ENCODE results near the gene MBD2. TPM values are rescaled to one million over a fixed set of nuclear protein-coding genes. Genes with fewer than 3 reads are reported as not detected.
"Not testable (repeated sequence)": the region's sequence is repeated elsewhere in the genome, so short reads cannot be mapped to it uniquely, and the experiment has no call there.

MBD2 gene
- total and polyA plus RNA-seq, 4 experiments from 2014 or later = 4.2 to 108 (median 66.8) TPM

DNA sequence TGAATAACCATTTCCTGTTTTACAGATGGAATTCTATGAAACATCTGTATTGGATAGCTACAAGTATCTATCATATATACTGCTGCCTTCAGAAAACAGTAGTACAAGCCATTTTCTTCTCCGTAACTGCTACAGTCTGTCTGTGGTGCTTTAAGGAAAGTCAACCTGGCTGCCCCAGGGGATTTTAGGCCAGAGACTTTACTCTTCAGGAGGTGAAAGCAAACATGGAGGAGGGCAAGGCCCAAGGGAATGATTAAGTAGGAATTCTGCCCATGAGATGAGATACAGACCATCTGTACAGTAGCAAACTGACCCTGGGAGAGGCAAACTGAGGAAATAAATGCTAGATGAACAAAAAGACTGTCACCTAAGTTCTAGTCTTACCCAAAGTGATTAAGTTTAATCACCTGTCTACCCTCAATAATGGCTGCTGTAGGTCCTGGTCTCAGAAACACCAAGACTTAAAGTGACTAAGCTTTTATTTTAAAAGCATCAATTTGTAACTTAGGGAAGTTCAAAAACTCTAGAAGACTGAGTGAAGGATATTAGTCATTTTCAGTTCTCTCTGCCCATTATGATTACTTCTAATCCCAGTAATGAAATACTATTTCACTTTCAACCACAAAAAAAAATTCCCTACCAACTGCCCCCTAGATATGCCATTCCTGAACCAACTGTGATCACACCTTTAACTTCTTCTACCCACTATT lies 14.8 kb downstream of the MBD2 start:
- no peak overlapping the region for H3K27ac ChIP-seq (ENCODE audit: low read depth, low read length)
- Mint-ChIP-seq H3K36me3 (peaks cover 8 to 9% of the 10 kb centered on the region in 2 donors), H3K9me3 (no peaks in the 10 kb centered on the region), H3K27ac (peak overlapping the region in 5 of 7 donors; percentile 2 to 74 (median 38)), H3K4me3 (peak overlapping the region in 3 of 8 donors; percentile 21 to 59 (median 33)), H3K27me3 (no peaks in the 10 kb centered on the region), H3K4me1 (peaks cover 48 to 75% (median 58%) of the 10 kb centered on the region in 4 donors)
- H3K27me3 ChIP-seq (ENCODE audit: insufficient read depth, low read length) = no peaks in the 10 kb centered on the region
- POLR2A ChIA-PET (ENCODE audit: partially characterized antibody) = interaction anchor here (1.5 kb wide), 1 partner anchor 8 kb away, joined by 5 read pairs; no protein-coding TSS in a partner anchor
- no peaks in the 10 kb centered on the region for H3K36me3 ChIP-seq (ENCODE audit: insufficient read depth, low read length)
- intact Hi-C loops (cut with micrococcal nuclease) = no loop called here
- no peak overlapping the region for H3K4me3 ChIP-seq (ENCODE audit: low read length in 2 of 2)
- CTCF ChIA-PET (ENCODE audit: partially characterized antibody) = no interaction called here
- H3K9me3 ChIP-seq (ENCODE audit: control insufficient read depth in 1 of 2, low read length in 2 of 2) = no peaks in the 10 kb centered on the region
- H3K4me1 ChIP-seq (ENCODE audit: insufficient read depth, low read length) = peaks cover 35% of the 10 kb centered on the region
- DNase-seq = no peak

GRCh38 chr18:54206447-54206846 lies 18.0 kb downstream of the MBD2 start:
- H3K27me3 Mint-ChIP-seq = no peaks in the 10 kb centered on the region
- Histone ChIP-seq H3K27ac (ENCODE audit: low read depth, low read length) (no peak overlapping the region), H3K36me3 (ENCODE audit: insufficient read depth, low read length) (no peaks in the 10 kb centered on the region), H3K4me3 (ENCODE audit: low read length in 2 of 2) (no peak overlapping the region), H3K4me1 (ENCODE audit: insufficient read depth, low read length) (peaks cover 32% of the 10 kb centered on the region), H3K27me3 (ENCODE audit: insufficient read depth, low read length) (no peaks in the 10 kb centered on the region), H3K9me3 (ENCODE audit: control insufficient read depth in 1 of 2, low read length in 2 of 2) (no peaks in the 10 kb centered on the region)
- peak overlapping the region in 5 of 8 donors; percentile 1 to 61 (median 28) for H3K4me3 Mint-ChIP-seq
- no peak for DNase-seq
- H3K9me3 Mint-ChIP-seq = no peaks in the 10 kb centered on the region
- intact Hi-C loops (cut with micrococcal nuclease) = no loop called here
- H3K36me3 Mint-ChIP-seq = peaks cover 16 to 39% of the 10 kb centered on the region in 2 donors
- ChIA-PET POLR2A (ENCODE audit: partially characterized antibody) (no interaction called here), CTCF (ENCODE audit: partially characterized antibody) (interaction anchor here (1.1 to 1.2 kb wide), 4 partner anchors 9 to 18 kb away, joined by 3 read pairs; no protein-coding TSS in a partner anchor)
- H3K4me1 Mint-ChIP-seq = peaks cover 34 to 67% (median 48%) of the 10 kb centered on the region in 4 donors
- H3K27ac Mint-ChIP-seq = peak overlapping the region; percentile 1 to 83 (median 12)

DNA sequence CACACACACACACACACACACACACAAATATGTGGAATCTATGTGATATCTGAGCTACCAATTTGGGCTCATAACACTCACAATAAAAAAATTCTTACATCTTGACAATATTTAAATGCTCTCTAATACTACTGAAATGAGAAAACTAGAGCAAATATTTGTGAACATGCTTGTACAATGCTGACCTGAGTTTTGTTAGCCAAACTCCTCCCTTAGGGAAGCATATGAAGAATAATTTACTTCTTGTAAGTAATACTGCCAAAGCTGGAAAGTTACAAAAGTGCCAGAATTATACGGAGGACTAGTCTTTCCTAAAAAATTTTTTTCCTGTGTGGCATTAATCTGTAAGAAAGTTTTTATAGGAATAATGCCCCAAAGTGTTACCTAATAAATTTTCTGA lies 18.5 kb downstream of the MBD2 start:
- H3K9me3 Mint-ChIP-seq = peaks cover 0 to 2% (median 0%) of the 10 kb centered on the region in 8 donors
- no peaks in the 10 kb centered on the region for H3K27me3 ChIP-seq (ENCODE audit: insufficient read depth, low read length)
- H3K27ac Mint-ChIP-seq = peak overlapping the region in 2 of 7 donors; percentile 24 to 65
- H3K36me3 ChIP-seq (ENCODE audit: insufficient read depth, low read length) = no peaks in the 10 kb centered on the region
- intact Hi-C loops (cut with micrococcal nuclease) = no loop called here
- peak overlapping the region in 1 of 8 donors; percentile 28 for H3K4me3 Mint-ChIP-seq
- H3K4me3 ChIP-seq (ENCODE audit: low read length in 2 of 2) = no peak overlapping the region
- no peaks in the 10 kb centered on the region for H3K27me3 Mint-ChIP-seq
- peaks cover 28% of the 10 kb centered on the region for H3K4me1 ChIP-seq (ENCODE audit: insufficient read depth, low read length)
- ChIA-PET CTCF (ENCODE audit: partially characterized antibody) (interaction anchor here (1.1 kb wide), 1 partner anchor 9 kb away, joined by 3 read pairs; no protein-coding TSS in a partner anchor), POLR2A (ENCODE audit: partially characterized antibody) (no interaction called here)
- no peaks in the 10 kb centered on the region for H3K9me3 ChIP-seq (ENCODE audit: control insufficient read depth in 1 of 2, low read length in 2 of 2)
- H3K4me1 Mint-ChIP-seq = peaks cover 33 to 63% (median 45%) of the 10 kb centered on the region in 4 donors
- no peak for DNase-seq
- H3K27ac ChIP-seq (ENCODE audit: low read depth, low read length) = no peak overlapping the region
- peaks cover 20 to 44% of the 10 kb centered on the region in 2 donors for H3K36me3 Mint-ChIP-seq

- Mint-ChIP-seq H3K36me3 (peaks cover 21 to 44% of the 10 kb centered on the region in 2 donors), H3K27ac (peak overlapping the region in 1 of 7 donors; percentile 24), H3K4me1 (peaks cover 32 to 61% (median 43%) of the 10 kb centered on the region in 4 donors)
- H3K9me3 ChIP-seq (ENCODE audit: control insufficient read depth in 1 of 2, low read length in 2 of 2); H3K4me3 Mint-ChIP-seq; H3K36me3 ChIP-seq (ENCODE audit: insufficient read depth, low read length); intact Hi-C loops (cut with micrococcal nuclease); H3K27me3 ChIP-seq (ENCODE audit: insufficient read depth, low read length); H3K27ac ChIP-seq (ENCODE audit: low read depth, low read length); DNase-seq; H3K9me3 Mint-ChIP-seq; H3K4me3 ChIP-seq (ENCODE audit: low read length in 2 of 2); POLR2A ChIA-PET (ENCODE audit: partially characterized antibody); H3K27me3 Mint-ChIP-seq; CTCF ChIA-PET (ENCODE audit: partially characterized antibody): not testable (repeated sequence)
- H3K4me1 ChIP-seq (ENCODE audit: insufficient read depth, low read length) = peaks cover 25% of the 10 kb centered on the region
Measured at GRCh38 chr18:54205448-54205847, 19.0 kb downstream of the MBD2 start.

DNA sequence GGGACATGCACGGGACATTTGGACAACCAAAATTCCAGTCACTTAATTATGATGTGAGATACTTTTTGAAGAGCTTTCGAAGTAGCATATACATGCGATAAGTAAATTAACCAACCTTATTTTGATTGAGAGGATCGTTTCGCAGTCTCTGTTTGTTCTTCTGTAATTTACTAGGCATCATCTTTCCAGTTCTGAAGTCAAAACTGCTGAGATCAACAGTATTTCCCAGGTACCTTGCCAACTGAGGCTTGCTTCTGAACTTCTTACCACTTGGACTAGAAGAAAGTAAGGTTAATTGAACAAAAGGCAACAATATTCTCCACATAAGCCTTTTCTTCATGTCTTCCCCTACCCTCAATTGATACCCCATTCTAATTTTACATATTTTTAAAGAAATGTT lies 19.6 kb downstream of the MBD2 start:
- H3K36me3 Mint-ChIP-seq = peaks cover 21 to 44% of the 10 kb centered on the region in 2 donors
- peaks cover 0 to 2% (median 0%) of the 10 kb centered on the region in 8 donors for H3K9me3 Mint-ChIP-seq
- H3K27me3 Mint-ChIP-seq = no peaks in the 10 kb centered on the region
- no peak overlapping the region for H3K4me3 ChIP-seq (ENCODE audit: low read length in 2 of 2)
- no peak overlapping the region for H3K27ac ChIP-seq (ENCODE audit: low read depth, low read length)
- peaks cover 28 to 55% (median 38%) of the 10 kb centered on the region in 4 donors for H3K4me1 Mint-ChIP-seq
- peaks cover 20% of the 10 kb centered on the region for H3K4me1 ChIP-seq (ENCODE audit: insufficient read depth, low read length)
- H3K27ac Mint-ChIP-seq = no peak overlapping the region
- DNase-seq = no peak
- H3K36me3 ChIP-seq (ENCODE audit: insufficient read depth, low read length) = no peaks in the 10 kb centered on the region
- POLR2A ChIA-PET (ENCODE audit: partially characterized antibody) = no interaction called here
- H3K4me3 Mint-ChIP-seq = no peak overlapping the region
- intact Hi-C loops (cut with micrococcal nuclease) = no loop called here
- H3K27me3 ChIP-seq (ENCODE audit: insufficient read depth, low read length) = no peaks in the 10 kb centered on the region
- CTCF ChIA-PET (ENCODE audit: partially characterized antibody) = no interaction called here
- H3K9me3 ChIP-seq (ENCODE audit: control insufficient read depth in 1 of 2, low read length in 2 of 2) = no peaks in the 10 kb centered on the region

DNA sequence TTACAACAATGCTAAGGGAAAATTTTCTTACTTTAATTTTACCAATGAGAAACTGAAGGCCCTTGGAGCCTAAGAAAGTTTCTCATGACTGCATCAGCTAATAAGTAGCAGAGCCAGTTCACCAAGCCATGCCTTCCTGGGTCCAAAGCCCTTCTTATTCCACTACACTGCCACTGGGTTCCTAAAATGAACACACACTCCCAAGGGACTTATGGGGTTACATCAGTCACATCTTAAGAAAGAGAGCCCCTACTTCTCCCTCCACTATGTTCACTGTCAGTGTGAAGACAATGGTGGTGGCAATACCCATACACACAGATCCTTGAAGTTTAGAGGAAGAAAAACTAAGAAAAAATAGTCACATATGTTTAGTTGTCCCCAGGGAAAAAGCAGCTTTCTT lies 20.6 kb downstream of the MBD2 start:
- H3K9me3 ChIP-seq (ENCODE audit: control insufficient read depth in 1 of 2, low read length in 2 of 2) = no peaks in the 10 kb centered on the region
- DNase-seq = no peak
- Mint-ChIP-seq H3K27me3 (no peaks in the 10 kb centered on the region), H3K27ac (peak overlapping the region in 1 of 7 donors; percentile 22), H3K4me1 (peaks cover 28 to 49% (median 38%) of the 10 kb centered on the region in 4 donors), H3K36me3 (peaks cover 29 to 53% of the 10 kb centered on the region in 2 donors), H3K9me3 (peaks cover 0 to 2% (median 0%) of the 10 kb centered on the region in 8 donors), H3K4me3 (no peak overlapping the region)
- intact Hi-C loops (cut with micrococcal nuclease) = no loop called here
- H3K4me1 ChIP-seq (ENCODE audit: insufficient read depth, low read length) = peaks cover 13% of the 10 kb centered on the region
- CTCF ChIA-PET (ENCODE audit: partially characterized antibody) = interaction anchor here (0.7 kb wide), 1 partner anchor 20 kb away, joined by 4 read pairs; no protein-coding TSS in a partner anchor
- no peaks in the 10 kb centered on the region for H3K36me3 ChIP-seq (ENCODE audit: insufficient read depth, low read length)
- no peak overlapping the region for H3K27ac ChIP-seq (ENCODE audit: low read depth, low read length)
- no peaks in the 10 kb centered on the region for H3K27me3 ChIP-seq (ENCODE audit: insufficient read depth, low read length)
- POLR2A ChIA-PET (ENCODE audit: partially characterized antibody) = no interaction called here
- no peak overlapping the region for H3K4me3 ChIP-seq (ENCODE audit: low read length in 2 of 2)

GRCh38 chr18:54202851-54203250 lies 21.6 kb downstream of the MBD2 start:
- CTCF ChIA-PET (ENCODE audit: partially characterized antibody) = interaction anchor here (0.6 to 1.5 kb wide), 2 partner anchors 14 to 67 kb away, joined by 3 to 6 read pairs; partner anchors contain the start of gene POLI
- no peak overlapping the region for H3K4me3 ChIP-seq (ENCODE audit: low read length in 2 of 2)
- H3K4me1 ChIP-seq (ENCODE audit: insufficient read depth, low read length) = peaks cover 13% of the 10 kb centered on the region
- H3K27me3 ChIP-seq (ENCODE audit: insufficient read depth, low read length) = no peaks in the 10 kb centered on the region
- POLR2A ChIA-PET (ENCODE audit: partially characterized antibody) = no interaction called here
- DNase-seq = no peak
- Mint-ChIP-seq H3K4me1 (peaks cover 24 to 39% (median 36%) of the 10 kb centered on the region in 4 donors), H3K4me3 (no peak overlapping the region), H3K9me3 (peaks cover 0 to 2% (median 0%) of the 10 kb centered on the region in 8 donors), H3K27me3 (no peaks in the 10 kb centered on the region), H3K36me3 (peaks cover 35 to 56% of the 10 kb centered on the region in 2 donors), H3K27ac (peak overlapping the region in 1 of 7 donors; percentile 60)
- peaks cover 7% of the 10 kb centered on the region for H3K36me3 ChIP-seq (ENCODE audit: insufficient read depth, low read length)
- no peaks in the 10 kb centered on the region for H3K9me3 ChIP-seq (ENCODE audit: control insufficient read depth in 1 of 2, low read length in 2 of 2)
- H3K27ac ChIP-seq (ENCODE audit: low read depth, low read length) = no peak overlapping the region
- intact Hi-C loops (cut with micrococcal nuclease) = no loop called here
